H1 (cell line): ENCODE measurements around the gene WBP1L.

Source experiments
- KDM1A ChIP-seq: fragments of 200-600, 300-600 bp; sonication (generic); IDR thresholded peaks from 2 replicates; pipeline ENCODE4 v1.7.1; 2016; ENCODE audit warnings: mild to moderate bottlenecking, low read length, borderline replicate concordance
- POLR2AphosphoS5 ChIP-seq: IDR thresholded peaks from 2 replicates; pipeline ENCODE4 v1.6.1; 2011; ENCODE audit warnings: low read depth, low read length
- TF ChIP-seq, protein P1 (sequence below), 3 experiments: IDR thresholded peaks; 1 replicate in 2 of 3; 2 replicates in 1 of 3; pipeline versions ENCODE4 v1.5.1 to v1.6.1; 2011; ENCODE audit warnings: low read length in 3 of 3, mild to moderate bottlenecking in 3 of 3, inconsistent platforms in 2 of 3, low read depth in 1 of 3, moderate library complexity in 1 of 3; ENCODE audit not compliant: insufficient read depth in 1 of 3; ENCODE audit errors: control extremely low read depth in 1 of 3

DNA sequence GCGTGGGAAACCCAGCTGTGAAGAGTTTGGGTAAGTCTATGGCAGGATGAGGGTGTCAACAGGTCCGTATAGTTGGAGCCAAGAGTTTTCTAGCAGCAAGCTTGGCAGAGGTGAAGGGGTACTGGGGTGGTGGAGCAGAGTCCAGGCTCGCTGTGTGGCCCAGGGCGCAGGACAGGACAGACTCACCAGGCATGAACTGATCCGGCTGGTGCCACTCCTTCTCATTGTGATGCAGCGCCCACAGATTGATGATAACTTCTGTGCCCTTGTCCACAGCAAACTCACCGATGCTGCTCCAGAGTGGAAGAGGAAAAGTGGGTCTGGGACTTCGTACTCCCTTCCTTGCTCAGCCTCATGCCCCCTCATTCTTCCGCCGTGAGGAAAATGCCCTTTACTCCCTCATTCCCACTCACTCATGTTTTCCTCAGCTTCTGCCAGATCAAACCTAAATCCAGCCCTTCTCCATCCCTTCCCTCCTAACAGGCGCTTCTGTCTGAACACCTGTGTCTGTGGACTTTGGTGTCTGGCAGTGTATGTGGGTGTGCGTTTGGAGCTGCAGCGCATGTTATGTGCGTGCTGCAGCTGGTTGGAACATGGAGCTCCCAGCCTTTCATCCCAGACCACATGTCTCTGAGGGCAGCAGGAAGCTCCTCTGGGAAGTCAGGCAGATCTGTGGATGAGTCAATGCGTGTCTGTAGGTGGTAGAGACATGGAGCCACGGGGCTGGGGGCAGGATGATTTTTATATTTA is 87.7 kb downstream of the WBP1L start:
- TF ChIP-seq, protein P1, sequence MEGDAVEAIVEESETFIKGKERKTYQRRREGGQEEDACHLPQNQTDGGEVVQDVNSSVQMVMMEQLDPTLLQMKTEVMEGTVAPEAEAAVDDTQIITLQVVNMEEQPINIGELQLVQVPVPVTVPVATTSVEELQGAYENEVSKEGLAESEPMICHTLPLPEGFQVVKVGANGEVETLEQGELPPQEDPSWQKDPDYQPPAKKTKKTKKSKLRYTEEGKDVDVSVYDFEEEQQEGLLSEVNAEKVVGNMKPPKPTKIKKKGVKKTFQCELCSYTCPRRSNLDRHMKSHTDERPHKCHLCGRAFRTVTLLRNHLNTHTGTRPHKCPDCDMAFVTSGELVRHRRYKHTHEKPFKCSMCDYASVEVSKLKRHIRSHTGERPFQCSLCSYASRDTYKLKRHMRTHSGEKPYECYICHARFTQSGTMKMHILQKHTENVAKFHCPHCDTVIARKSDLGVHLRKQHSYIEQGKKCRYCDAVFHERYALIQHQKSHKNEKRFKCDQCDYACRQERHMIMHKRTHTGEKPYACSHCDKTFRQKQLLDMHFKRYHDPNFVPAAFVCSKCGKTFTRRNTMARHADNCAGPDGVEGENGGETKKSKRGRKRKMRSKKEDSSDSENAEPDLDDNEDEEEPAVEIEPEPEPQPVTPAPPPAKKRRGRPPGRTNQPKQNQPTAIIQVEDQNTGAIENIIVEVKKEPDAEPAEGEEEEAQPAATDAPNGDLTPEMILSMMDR (IDR thresholded peaks at IDR 0.05; ENCODE audit: control extremely low read depth in 1 of 3, insufficient read depth in 1 of 3, low read depth in 1 of 3, low read length in 3 of 3) = no peak
- TF ChIP-seq POLR2AphosphoS5 (no peak), KDM1A (no peak)
